Measurements from ENCODE around the gene SLC9A9.

The SLC9A9 gene

DNA sequence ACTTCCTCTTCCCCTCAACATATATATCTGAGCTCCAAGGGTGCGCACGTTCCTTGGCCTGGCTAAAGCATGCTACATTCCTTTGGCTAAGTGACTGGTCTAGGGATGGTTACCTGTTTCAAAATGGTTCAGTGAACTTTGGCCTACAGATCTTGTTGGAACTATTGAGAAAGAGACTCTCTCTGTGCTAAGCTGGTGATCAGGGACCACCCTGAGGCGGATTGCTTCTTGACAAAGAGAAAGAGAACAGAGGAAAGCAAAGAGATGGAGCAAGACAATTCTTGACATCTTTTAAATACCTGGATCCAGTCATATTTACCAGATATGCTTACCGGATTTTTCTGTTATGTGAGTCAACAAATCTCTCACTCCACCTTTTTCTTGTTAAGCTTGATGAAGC, 605.6 kb downstream of the SLC9A9 start:
- DNase-seq (ENCODE audit: low spot score), result no peak
- TF ChIP-seq, protein P1, sequence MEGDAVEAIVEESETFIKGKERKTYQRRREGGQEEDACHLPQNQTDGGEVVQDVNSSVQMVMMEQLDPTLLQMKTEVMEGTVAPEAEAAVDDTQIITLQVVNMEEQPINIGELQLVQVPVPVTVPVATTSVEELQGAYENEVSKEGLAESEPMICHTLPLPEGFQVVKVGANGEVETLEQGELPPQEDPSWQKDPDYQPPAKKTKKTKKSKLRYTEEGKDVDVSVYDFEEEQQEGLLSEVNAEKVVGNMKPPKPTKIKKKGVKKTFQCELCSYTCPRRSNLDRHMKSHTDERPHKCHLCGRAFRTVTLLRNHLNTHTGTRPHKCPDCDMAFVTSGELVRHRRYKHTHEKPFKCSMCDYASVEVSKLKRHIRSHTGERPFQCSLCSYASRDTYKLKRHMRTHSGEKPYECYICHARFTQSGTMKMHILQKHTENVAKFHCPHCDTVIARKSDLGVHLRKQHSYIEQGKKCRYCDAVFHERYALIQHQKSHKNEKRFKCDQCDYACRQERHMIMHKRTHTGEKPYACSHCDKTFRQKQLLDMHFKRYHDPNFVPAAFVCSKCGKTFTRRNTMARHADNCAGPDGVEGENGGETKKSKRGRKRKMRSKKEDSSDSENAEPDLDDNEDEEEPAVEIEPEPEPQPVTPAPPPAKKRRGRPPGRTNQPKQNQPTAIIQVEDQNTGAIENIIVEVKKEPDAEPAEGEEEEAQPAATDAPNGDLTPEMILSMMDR (IDR thresholded peaks at IDR 0.05; ENCODE audit: extremely low read depth, missing control alignments), result no peak

GRCh38 chr3:143242101-143242500, 606.2 kb downstream of the SLC9A9 start:
- TF ChIP-seq, protein P1 (IDR thresholded peaks at IDR 0.05; ENCODE audit: extremely low read depth, missing control alignments), result no peak
- no peak for DNase-seq (ENCODE audit: low spot score)

GRCh38 chr3:143241481-143241951, 606.8 kb downstream of the SLC9A9 start:
- DNase-seq (ENCODE audit: low spot score), result no peak
- TF ChIP-seq, protein P1 (IDR thresholded peaks at IDR 0.05; ENCODE audit: extremely low read depth, missing control alignments), result no peak

DNA sequence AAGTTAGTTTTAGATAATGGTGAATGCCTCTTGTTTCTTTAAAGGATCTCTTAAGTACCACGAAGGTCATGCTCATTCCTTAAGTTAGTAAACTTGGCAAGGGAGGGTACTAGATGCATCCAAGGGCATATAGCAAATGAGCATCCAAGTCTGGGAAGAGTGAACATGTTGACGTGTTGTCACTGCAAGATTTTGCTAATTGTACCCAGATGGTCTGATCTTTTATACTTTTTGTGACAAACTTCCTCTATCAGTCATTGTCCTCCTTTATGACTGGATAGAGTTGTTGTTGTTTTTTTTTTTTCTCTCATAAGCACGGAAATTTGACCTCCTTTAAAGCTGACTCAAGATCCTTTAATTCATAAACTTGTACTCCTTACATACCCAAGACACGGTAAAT, 607.4 kb downstream of the SLC9A9 start:
- TF ChIP-seq, protein P1 (IDR thresholded peaks at IDR 0.05; ENCODE audit: extremely low read depth, missing control alignments), result no peak
- DNase-seq (ENCODE audit: low spot score), result no peak

DNA sequence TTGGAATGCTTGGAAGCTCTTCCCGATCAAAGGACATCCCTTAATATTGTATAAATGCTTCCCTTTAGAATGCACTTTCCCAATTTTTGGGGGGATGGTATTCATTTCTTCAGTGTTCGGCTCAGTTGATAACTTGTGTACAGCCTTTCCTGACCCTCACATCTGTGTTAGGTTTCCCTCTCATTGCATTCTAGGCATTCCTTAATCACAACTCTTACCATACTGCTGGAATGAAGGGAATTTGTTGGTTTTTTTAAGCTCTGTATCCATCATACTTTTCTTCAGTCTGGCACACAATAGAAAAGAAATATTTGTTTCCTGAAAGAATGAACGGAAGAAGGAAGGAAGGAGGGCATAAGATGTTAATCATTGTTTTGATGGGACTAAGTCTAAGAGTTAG, 609.2 kb downstream of the SLC9A9 start:
- no peak for DNase-seq (ENCODE audit: low spot score)
- TF ChIP-seq, protein P1 (IDR thresholded peaks at IDR 0.05; ENCODE audit: extremely low read depth, missing control alignments), result no peak

GRCh38 chr3:143237077-143237627, 611.1 kb downstream of the SLC9A9 start:
- DNase-seq (ENCODE audit: low spot score), result no peak

DNA sequence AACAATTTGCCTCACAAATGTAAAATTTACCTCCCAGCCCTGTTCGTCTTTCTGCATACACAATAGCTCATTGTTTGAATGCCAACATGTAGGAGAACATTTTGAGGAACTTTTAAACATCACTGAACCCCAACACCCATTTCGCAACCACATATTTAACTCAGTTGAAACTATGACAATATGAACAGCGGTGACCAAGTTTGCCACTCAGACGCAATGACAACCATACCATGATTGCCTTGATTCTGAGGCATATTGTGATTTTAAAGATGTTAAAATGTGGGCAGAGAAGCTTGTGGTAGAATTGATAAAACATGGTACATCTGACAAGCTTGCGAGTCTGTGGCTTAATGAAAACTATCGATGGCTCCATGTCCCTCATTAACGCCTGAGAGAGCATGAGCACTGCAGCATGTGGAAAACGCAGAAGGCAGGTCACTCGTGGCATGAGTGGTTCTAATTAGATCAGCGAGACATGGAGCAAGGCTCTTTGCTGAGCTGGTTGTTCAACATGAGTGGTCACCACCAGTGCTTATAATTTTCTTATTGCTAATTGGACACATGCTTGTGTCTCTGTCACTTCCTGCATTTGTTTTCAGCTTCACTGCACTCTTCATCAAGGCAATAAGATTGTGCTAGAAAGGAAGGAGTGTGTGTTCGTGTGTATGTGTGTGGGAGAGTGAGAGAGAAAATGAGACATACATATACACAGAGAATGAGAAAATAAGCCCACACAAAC, 611.9 kb downstream of the SLC9A9 start:
- no peak for DNase-seq (ENCODE audit: low spot score)
- TF ChIP-seq, protein P1 (IDR thresholded peaks at IDR 0.05; ENCODE audit: extremely low read depth, missing control alignments), result no peak

More at GRCh38 chr3:143237077-143237627, 611.1 kb downstream of the SLC9A9 start:
- TF ChIP-seq, protein P1 (IDR thresholded peaks at IDR 0.05; ENCODE audit: extremely low read depth, missing control alignments), result no peak

Data from GM20000 (cell line).